Uterus (tissue), 4 donors: ENCODE measurements around the gene HPS5. TPM values are rescaled to one million over a fixed set of nuclear protein-coding genes. Genes with fewer than 3 reads are reported as not detected.

Experiments used
- DNase-seq, 2 donors: peaks; one replicate each; pipeline ENCODE4 v3.0.0-alpha.2; 2019 to 2020
- H3K27ac ChIP-seq, 2 donors: fragments of 200-600 bp; sonication (generic); 1 replicate in 1 of 2; 2 replicates in 1 of 2; pipeline ENCODE4 v1.5.1; 2016 to 2018
- H3K27me3 ChIP-seq, 2 donors: fragments of 200-600 bp; sonication (generic); one replicate each; pipeline ENCODE4 v1.5.1; 2018 to 2019; ENCODE audit warnings: control low read depth in 1 of 2
- H3K36me3 ChIP-seq, 2 donors: fragments of 200-600 bp; sonication (generic); one replicate each; pipeline ENCODE4 v1.5.1; 2019; ENCODE audit warnings: control low read depth in 1 of 2
- H3K4me1 ChIP-seq, 2 donors: fragments of 200-600 bp; sonication (generic); one replicate each; pipeline ENCODE4 v1.5.1; 2018 to 2019; ENCODE audit warnings: control low read depth in 1 of 2
- H3K4me3 ChIP-seq, 2 donors: fragments of 200-600 bp; sonication (generic); 1 replicate in 1 of 2; 2 replicates in 1 of 2; pipeline ENCODE4 v1.5.1; 2018 to 2019; ENCODE audit warnings: mild to moderate bottlenecking in 1 of 2
- H3K9me3 ChIP-seq, 2 donors: fragments of 200-600 bp; sonication (generic); one replicate each; pipeline ENCODE4 v1.5.1; 2019; ENCODE audit warnings: control low read depth in 1 of 2
- POLR2A ChIP-seq, 2 donors: fragments of 450-650 bp; IDR thresholded peaks; one replicate each; pipeline ENCODE4 v1.6.1; 2016; ENCODE audit warnings: antibody characterized with exemption in 2 of 2, mild to moderate bottlenecking in 1 of 2, moderate library complexity in 1 of 2
- intact Hi-C: fragments of 100-400 bp; cut with DNase I; formaldehyde crosslinking; loops from one replicate; pipeline ENCODE4 v1.15.1; 2023; ENCODE audit warnings: low total_unique reads
- total RNA-seq, 4 donors: library from RNA; depleted of rRNA in 3 of 4; stranded (reverse); fragments of >200 nt in 3 of 4; gene quantifications; one replicate each; pipeline versions ENCODE4 v1.1.0 to v1.2.4, GENCODE V29; 2014 to 2023
- TF ChIP-seq, protein P1 (sequence below), 4 experiments: fragments of 200-600 bp in 2 of 4; fragments of 450-650 bp in 2 of 4; sonication (generic) in 2 of 4; IDR thresholded peaks; one replicate each; pipeline ENCODE4 v1.5.1; 2016 to 2019; ENCODE audit warnings: antibody characterized with exemption in 4 of 4, mild to moderate bottlenecking in 2 of 4, moderate library complexity in 1 of 4
- donor health status: DM: yes; HTN: yes; CAD: no.

HPS5 gene
- total RNA-seq, 4 donors from 2014 or later, result 6.4 to 55.0 (median 35.9) TPM

- Histone ChIP-seq H3K4me3 (no peak overlapping the region), H3K9me3 (no peaks in the 10 kb centered on the region), H3K36me3 (no peaks in the 10 kb centered on the region), H3K27ac (no peak overlapping the region), H3K4me1 (no peaks in the 10 kb centered on the region), H3K27me3 (no peaks in the 10 kb centered on the region)
- intact Hi-C loops, result no loop called here
- no peak for TF ChIP-seq POLR2A (IDR thresholded peaks at IDR 0.05)
- TF ChIP-seq, protein P1, sequence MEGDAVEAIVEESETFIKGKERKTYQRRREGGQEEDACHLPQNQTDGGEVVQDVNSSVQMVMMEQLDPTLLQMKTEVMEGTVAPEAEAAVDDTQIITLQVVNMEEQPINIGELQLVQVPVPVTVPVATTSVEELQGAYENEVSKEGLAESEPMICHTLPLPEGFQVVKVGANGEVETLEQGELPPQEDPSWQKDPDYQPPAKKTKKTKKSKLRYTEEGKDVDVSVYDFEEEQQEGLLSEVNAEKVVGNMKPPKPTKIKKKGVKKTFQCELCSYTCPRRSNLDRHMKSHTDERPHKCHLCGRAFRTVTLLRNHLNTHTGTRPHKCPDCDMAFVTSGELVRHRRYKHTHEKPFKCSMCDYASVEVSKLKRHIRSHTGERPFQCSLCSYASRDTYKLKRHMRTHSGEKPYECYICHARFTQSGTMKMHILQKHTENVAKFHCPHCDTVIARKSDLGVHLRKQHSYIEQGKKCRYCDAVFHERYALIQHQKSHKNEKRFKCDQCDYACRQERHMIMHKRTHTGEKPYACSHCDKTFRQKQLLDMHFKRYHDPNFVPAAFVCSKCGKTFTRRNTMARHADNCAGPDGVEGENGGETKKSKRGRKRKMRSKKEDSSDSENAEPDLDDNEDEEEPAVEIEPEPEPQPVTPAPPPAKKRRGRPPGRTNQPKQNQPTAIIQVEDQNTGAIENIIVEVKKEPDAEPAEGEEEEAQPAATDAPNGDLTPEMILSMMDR (IDR thresholded peaks at IDR 0.05), result no peak
- no peak for DNase-seq
These were observed 33.0 kb downstream of the HPS5 start for GRCh38 chr11:18288911-18289310.

GRCh38 chr11:18285841-18286240, 36.1 kb downstream of the HPS5 start:
- no peak overlapping the region for H3K27ac ChIP-seq
- no peak overlapping the region for H3K4me3 ChIP-seq
- intact Hi-C loops, result no loop called here
- no peaks in the 10 kb centered on the region for H3K27me3 ChIP-seq
- no peaks in the 10 kb centered on the region for H3K9me3 ChIP-seq
- TF ChIP-seq, protein P1 (IDR thresholded peaks at IDR 0.05), result no peak
- no peak for TF ChIP-seq POLR2A (IDR thresholded peaks at IDR 0.05)
- no peaks in the 10 kb centered on the region for H3K36me3 ChIP-seq
- H3K4me1 ChIP-seq, result no peaks in the 10 kb centered on the region
- DNase-seq, result no peak

GRCh38 chr11:18282626-18283025, 39.3 kb downstream of the HPS5 start:
- no peaks in the 10 kb centered on the region for H3K36me3 ChIP-seq
- no peak overlapping the region for H3K4me3 ChIP-seq
- TF ChIP-seq, protein P1 (IDR thresholded peaks at IDR 0.05), result no peak
- TF ChIP-seq POLR2A (IDR thresholded peaks at IDR 0.05), result no peak
- H3K27me3 ChIP-seq, result no peaks in the 10 kb centered on the region
- intact Hi-C loops, result no loop called here
- H3K27ac ChIP-seq, result no peak overlapping the region
- H3K4me1 ChIP-seq, result no peaks in the 10 kb centered on the region
- no peak for DNase-seq
- H3K9me3 ChIP-seq, result no peaks in the 10 kb centered on the region

DNA sequence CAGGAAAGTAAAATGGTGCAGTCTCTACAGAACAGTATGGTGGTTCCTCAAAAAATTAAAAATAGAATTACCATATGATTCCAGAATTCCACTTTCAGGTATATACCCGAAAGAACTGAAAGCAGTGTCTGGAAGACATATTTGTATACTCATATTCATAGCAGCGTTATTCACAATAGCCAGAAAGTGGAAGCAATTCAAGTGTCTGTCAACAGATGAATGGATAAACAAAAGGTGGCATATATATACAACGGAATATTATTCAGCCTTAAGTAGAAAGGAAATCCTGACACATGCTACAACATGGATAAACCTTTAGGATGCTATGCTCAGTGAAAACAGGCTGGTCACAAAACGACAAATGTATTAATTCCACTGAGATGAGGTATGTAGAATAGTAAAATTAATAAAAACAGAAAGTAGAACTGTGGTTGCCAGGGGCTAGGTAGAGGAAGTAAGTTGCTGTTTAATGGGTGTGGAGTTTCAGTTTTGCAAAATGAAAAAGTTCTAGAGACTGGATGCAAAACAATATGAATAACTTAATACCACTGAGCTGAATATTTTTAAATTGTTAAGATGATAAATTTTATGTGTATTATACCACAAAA, 41.4 kb downstream of the HPS5 start:
- Histone ChIP-seq H3K27ac (no peak overlapping the region), H3K4me3 (no peak overlapping the region)
- intact Hi-C loops, result no loop called here

GRCh38 chr11:18277565-18278271, 44.2 kb downstream of the HPS5 start:
- DNase-seq, result no peak
- no peak overlapping the region for H3K4me3 ChIP-seq
- H3K27ac ChIP-seq, result no peak overlapping the region

More for the DNA sequence above, 41.4 kb downstream of the HPS5 start:
- no peak for DNase-seq
- H3K4me1 ChIP-seq, result no peaks in the 10 kb centered on the region
- H3K27me3 ChIP-seq, result no peaks in the 10 kb centered on the region
- TF ChIP-seq, protein P1 (IDR thresholded peaks at IDR 0.05), result no peak
- no peak for TF ChIP-seq POLR2A (IDR thresholded peaks at IDR 0.05)
- H3K9me3 ChIP-seq, result no peaks in the 10 kb centered on the region
- no peaks in the 10 kb centered on the region for H3K36me3 ChIP-seq

More at GRCh38 chr11:18277565-18278271, 44.2 kb downstream of the HPS5 start:
- no peaks in the 10 kb centered on the region for H3K27me3 ChIP-seq
- TF ChIP-seq, protein P1 (IDR thresholded peaks at IDR 0.05), result no peak
- no peak for TF ChIP-seq POLR2A (IDR thresholded peaks at IDR 0.05)
- H3K36me3 ChIP-seq, result no peaks in the 10 kb centered on the region
- no peaks in the 10 kb centered on the region for H3K9me3 ChIP-seq
- intact Hi-C loops, result no loop called here
- no peaks in the 10 kb centered on the region for H3K4me1 ChIP-seq
